Measurements from ENCODE around the gene SMAP2.

- TF ChIP-seq CTCF (optimal IDR thresholded peaks at IDR 0.05 in 1 of 3, IDR thresholded peaks at IDR 0.05 in 1 of 3, conservative IDR thresholded peaks at IDR 0.05 in 1 of 3; ENCODE audit: extremely low read depth in 1 of 3, insufficient read depth in 2 of 3, low read length in 3 of 3): no peak
- no peak for TF ChIP-seq EZH2 (IDR thresholded peaks at IDR 0.05; ENCODE audit: low read length)
These were observed 12.2 kb downstream of the SMAP2 start for GRCh38 chr1:40385437-40386358.

All from keratinocyte (primary cell).